Measurements from ENCODE around the gene SPEN.
"Not testable (repeated sequence)": the region's sequence is repeated elsewhere in the genome, so short reads cannot be mapped to it uniquely, and the experiment has no call there.

Gene SPEN

DNA sequence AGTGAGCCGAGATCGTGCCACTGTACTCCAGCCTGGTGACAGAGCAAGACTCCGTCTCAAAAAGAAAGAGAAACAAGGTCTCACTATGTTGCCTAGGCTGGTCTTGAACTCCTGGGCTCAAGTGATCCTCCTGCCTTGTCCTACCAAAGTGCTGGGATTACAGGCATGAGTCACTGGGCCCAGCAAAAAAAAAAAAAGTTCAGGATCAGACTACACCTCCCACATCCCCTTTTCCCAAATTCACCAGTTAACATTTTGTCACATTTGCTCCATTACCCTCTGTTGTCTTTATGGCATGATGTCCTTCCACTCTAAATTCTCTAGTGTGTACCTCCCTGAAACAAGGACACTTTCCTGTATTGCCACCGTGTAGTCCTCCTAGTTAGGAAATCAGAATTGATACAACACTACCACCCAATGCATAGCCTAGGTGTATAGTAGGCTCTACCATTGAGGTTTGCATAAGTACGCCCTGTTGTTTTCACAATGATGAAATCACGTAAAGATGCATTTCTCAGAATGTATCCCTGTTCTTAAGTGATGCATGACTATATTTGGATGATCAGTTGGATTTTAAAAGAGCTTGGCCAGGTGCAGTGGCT is 10.7 kb downstream of the SPEN start:
- no peak for DNase-seq (ENCODE audit: low read depth in 2 of 2)

DNA sequence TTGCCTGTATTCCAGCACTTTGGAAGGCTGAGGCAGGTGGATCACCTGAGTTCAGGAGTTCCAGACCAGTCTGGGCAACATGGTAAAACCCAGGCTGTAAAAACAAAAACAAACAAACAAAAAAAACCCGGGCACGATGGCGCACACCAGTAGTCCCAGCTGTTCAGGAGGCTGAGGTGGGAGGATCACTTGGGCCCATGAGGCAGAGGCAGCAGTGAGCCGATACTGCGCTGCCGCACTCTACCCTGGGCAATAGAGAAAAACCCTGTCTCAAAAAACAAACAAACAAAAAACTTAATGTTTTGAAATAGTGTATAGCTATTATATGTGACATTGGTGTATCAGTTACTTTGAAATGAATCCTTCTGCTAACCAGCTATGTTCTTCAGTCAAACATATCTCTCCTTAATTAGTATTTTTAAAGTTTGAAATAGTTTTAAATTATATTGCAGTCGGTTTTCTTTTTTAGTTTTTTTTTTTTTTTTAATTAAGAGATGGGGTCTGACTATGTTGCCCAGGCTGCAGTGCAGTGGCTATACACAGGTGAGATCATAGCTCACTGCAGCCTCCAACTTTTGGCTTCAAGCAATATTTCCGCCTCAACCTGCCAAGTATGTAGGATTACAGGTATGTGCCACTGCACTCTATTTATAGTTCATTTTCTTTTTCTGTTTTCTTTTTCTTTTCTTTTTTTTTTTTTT is 11.3 kb downstream of the SPEN start:
- no peak for DNase-seq (ENCODE audit: low read depth in 2 of 2)

DNA sequence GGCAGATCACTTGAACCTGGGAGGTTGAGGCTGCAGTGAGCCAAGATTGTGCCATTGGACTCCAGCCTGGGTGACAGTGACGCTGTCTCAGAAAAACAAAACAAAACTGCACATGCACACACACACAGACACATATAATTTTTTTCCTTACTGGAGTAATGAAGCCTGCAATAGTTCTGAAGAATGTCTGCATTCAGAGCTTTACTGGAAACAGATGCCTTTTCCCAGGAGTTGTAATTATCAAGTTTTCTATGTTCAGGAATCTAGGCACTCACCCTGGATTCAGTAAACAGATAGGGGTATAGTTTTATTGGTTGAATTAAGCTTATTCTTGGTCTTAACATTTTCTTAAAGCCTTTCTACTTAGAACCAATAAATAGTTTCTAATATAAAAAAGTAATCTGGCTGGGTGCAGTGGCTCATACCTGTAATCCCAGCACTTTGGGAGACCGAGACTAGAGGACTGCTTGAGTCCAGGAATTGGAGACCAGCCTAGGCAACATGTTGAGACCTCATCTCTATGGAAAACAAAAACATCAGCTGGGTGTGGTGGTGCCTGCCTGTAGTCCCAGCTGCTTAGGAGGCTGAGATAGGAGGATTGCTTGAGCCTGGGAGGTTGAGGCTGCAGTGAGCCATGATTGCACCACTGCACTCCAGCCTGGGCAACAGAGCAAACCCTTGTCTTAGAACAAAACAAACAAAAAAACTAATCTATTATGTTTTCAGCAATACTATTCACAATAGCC is 15.8 kb downstream of the SPEN start:
- no peak for DNase-seq (ENCODE audit: low read depth in 2 of 2)

GRCh38 chr1:15866721-15867201 is 19.3 kb downstream of the SPEN start:
- DNase-seq (ENCODE audit: low read depth in 2 of 2): no peak

DNA sequence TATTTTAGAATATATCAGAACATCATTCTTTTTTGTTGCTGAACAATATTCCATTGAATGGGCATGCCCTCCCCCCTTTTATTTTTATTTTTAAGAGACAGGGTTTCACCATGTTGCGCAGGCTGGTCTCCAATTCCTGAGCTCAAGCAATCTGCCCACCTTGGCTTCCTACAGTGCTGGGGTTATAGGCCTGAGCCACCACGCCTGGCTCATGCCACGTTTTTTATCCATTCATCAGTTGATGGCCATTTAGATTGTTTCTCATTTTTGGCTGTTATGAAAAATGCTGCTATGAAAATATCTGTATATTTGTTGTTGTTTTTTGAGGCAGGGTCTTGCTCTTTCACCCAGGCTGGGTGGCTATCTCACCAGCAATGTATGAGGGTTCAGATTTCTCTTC is 19.8 kb downstream of the SPEN start:
- DNase-seq (ENCODE audit: low read depth in 2 of 2): no peak

DNA sequence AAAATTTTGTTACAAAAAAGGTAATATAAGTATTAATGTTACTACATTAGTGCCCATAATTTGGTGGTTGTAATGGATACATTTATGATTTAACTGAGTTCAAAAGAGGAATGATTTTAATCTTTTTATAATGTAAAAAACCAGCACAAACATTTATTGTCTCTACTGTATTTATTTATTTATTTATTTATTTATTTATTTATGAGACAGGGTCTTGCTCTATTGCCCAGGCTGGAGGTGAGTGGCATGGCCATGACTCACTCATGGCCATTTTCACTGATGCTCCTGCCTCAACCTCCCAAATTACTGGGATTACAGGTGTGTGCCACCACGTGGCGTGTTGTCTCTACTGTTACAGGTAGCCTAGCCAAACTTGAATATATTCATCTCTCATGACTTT is 21.9 kb downstream of the SPEN start:
- DNase-seq (ENCODE audit: low read depth in 2 of 2): no peak

GRCh38 chr1:15870421-15870820 is 22.9 kb downstream of the SPEN start:
- DNase-seq (ENCODE audit: low read depth in 2 of 2): no peak

- no peak for DNase-seq (ENCODE audit: low read depth in 2 of 2)
These were observed 27.0 kb downstream of the SPEN start for GRCh38 chr1:15874471-15874870.

DNA sequence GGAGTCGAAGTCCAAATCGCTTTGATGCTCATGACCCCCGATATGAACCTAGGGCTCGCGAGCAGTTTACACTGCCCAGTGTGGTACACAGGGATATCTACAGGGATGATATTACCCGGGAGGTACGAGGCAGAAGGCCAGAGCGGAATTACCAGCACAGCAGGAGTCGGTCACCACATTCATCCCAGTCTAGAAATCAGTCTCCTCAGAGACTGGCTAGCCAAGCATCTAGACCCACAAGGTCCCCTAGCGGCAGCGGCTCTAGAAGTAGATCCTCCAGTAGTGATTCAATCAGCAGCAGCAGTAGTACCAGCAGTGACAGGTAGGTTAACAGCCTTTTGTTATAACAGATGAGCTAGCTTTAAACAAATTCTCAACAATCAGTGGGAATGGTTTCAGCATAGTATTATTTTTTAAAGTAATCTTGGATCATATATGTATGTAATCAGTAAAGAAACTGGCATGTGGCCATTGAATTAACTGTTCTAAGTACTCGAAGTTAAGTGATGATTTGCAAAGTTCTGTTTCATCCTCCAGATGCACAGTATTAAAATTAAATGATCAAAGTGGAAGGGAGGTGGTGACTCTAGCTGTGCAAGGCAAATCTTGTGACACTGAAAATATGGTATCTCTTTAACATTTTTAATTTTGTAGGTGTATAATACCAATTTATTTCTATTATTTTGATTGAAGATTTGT is 29.0 kb downstream of the SPEN start:
- no peak for DNase-seq (ENCODE audit: low read depth in 2 of 2)

DNA sequence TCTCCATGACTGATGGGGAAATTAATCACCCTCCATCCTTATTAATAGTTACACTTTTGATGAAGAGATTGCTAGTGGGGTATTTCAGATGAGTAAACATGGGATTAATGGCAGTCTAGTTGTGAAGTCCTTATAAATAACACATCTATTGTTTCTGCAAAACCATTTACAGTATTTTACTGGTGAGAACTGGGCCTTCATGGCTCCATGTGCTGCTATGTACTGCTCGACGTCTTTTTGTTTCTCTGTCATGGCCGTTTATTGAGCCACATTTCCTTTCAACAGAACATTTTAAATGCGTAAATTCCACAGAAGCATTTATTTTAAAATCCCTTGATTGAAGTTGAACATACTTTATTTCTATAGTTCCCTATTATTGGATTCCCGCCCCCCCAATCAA is 34.5 kb downstream of the SPEN start:
- DNase-seq (ENCODE audit: low read depth in 2 of 2): no peak

DNA sequence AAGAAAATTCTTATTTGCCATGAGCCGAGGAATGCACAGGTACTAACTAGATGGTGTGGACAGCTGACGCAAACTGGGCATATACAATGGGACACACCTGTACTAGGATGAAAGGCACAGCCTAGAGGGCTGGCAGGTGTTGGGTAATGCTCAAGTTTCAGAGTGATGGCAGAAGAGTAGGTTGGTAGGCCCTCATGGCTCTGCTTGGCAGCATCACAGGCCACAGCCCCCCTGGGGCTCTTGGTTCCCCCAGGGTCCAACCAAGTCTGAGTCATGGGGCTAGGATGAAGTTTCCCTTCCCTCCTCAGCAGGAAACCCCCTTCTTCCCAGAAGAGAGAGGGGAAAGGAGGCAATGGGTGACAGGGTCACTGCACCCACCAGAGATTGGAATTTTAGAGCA is 35.2 kb downstream of the SPEN start:
- no peak for DNase-seq (ENCODE audit: low read depth in 2 of 2)

DNA sequence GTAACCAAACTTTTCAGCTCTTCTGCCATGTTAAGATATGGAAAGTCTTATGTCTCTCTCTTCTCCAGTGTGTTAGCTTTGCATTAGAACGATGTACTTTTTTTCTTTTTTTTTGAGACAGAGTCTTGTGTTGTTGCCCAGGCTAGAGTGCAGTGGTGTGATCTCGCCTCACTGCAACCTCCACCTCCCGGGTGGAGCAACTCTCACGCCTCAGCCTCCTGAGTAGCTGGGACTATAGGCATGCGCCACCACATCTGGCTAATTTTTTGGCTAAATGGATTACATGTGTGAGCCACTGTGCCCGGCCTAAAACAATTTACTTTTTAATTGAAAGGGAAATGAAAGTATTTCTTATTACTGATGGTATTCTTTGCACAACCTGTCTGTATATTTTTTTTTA is 35.8 kb downstream of the SPEN start:
- no peak for DNase-seq (ENCODE audit: low read depth in 2 of 2)

DNA sequence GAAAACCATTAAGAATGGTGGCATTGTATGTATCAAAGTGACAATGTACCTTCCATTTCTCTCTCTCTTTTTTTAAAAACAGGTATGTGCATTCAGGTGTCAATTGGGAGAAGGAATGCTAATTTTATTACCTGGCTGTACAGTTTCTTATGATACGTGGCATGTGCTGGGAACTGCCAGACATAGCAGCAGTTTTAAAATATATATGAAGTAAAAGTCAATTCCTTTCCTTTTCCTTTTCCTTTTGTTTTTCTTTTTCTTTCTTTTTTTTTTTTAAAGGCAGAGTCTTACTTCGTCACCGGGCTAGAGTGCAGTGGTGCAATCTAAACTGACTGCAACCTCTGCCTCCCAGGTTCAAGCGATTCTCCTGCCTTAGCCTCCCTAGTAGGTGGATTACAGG is 37.0 kb downstream of the SPEN start:
- DNase-seq (ENCODE audit: low read depth in 2 of 2): no peak

DNA sequence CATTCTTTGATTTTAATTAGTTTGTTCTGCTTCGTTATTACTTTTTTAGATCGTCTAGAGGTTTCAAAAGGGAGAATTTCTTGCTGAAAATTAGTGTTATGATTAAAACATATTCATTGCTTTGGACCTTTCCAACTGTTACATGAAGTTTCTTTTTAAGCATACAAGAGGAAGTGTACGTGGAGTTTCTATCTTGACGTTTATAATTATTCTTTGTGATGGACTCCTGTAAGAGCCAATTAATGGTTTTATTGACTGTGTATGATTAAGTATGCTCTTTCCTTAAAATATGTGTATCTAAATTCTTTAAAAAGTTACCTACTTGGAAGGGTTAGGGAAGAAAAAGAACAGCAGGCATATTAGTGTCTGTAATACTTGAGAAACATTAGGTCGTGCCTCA is 37.8 kb downstream of the SPEN start:
- no peak for DNase-seq (ENCODE audit: low read depth in 2 of 2)

GRCh38 chr1:15885701-15886610 is 38.4 kb downstream of the SPEN start:
- DNase-seq (ENCODE audit: low read depth in 2 of 2): no peak

DNA sequence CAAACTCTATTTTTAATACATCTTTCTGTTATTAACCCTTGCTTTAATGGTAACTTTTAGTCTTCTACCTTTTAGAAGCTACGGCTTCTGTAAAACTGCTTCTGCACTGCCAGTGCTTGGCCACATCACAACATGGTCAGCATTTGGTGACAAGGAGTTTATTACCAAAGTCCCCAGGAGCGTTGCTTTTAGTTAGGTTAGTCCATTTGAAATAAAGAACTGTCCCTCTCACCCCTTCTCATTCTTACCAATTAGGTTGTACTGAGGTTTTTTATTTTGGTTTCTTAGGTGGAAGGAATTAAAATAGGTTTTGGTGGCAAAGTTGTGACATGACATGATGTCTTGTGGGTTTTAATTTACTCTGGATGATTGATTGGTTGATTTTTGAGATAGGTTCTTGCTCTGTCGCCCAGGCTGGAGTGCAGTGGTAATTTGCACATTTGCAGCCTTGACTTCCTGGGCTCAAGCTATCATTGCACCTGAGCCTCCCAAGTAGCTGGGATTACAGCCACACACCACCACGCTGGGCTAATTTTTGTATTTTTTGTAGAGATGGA is 39.2 kb downstream of the SPEN start:
- no peak for DNase-seq (ENCODE audit: low read depth in 2 of 2)

GRCh38 chr1:15892857-15893599 is 45.5 kb downstream of the SPEN start:
- not testable (repeated sequence) for DNase-seq (ENCODE audit: low read depth in 2 of 2)

DNA sequence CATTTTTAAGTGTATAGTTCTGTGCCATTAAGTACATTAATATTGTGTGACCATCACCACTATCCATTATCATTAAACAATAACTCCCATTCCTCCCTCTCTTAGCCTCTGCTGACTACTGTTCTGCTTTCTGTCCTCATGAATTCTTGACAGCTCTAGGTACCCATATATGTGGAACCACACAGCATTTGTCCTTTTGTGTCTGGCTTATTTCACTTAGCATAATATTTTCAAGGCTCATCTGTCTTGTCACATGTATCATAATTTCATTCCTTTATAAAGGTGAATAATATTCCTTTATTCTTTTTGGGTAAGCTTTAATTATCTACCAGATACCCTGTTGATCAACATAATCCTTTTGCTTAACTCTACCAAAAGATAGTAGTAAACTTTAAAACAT is 47.7 kb downstream of the SPEN start:
- no peak for DNase-seq (ENCODE audit: low read depth in 2 of 2)

DNA sequence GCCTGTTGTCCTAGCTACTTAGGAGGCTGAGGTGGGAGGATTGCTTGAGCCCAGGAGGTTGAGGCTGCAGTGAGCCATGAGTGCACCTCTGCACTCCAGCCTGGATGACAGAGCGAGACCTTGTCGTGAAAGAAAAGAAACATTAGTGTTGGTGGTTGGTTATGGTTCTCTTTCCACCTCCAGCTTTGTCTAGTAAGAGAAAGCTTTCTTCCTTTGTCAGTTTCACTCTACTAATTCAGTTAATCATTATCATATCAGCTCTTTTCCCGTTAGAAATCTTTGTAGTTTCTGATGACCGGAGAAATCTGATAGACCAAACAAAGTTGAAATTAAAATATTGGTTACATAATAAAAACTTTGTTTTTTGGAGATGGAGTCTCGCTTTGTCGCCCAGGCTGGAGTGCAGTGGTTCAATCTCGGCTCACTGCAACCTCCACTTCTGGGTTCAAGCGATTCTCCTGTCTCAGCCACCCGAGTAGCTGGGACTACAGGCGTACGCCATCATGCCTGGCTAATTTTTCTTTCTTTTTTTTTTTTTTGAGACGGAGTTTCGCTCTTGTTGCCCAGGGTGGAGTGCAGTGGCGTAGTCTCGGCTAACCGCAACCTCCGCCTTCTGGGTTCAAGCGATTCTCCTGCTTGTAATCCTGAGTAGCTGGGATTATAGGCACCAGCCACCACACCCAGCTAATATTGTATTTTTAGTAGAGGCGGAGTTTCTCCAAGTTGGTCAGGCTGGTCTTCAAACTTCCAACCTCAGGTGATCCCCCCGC is 49.5 kb downstream of the SPEN start:
- not testable (repeated sequence) for DNase-seq (ENCODE audit: low read depth in 2 of 2)

GRCh38 chr1:15899266-15899665 is 51.8 kb downstream of the SPEN start:
- no peak for DNase-seq (ENCODE audit: low read depth in 2 of 2)
